ENCODE results near the gene SCEL.

The SCEL gene

DNA sequence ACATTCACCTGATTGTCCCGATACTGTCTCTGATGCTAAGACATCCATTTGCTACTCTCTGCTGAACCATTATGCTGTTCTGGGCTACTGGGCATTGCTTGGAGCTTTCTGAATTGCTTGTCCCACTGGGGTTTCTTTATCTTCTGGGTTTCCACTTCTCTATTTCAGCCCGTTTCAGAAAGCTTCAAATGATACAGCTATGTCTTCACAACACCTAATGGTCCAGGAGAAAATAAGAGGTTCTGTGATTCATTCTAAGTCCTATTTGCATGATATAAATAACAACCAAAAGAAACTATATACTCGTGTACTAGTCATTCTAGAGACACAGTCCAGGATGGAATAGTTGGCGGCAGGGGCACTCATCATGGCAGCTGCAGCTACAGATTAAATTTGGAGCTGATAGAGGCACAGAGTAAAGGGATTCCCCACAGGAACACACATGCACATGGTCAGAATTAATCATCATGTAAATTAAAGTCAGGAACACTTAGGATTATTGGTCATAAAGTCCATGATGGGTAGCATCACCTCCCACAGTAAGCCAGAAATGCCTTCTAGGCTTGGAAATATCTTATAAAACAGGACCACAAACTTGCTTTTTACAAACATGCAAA lies 33.3 kb upstream of the SCEL start:
- DNase-seq (ENCODE audit: low read depth), result no peak
- no peak overlapping the region for H3K4me3 ChIP-seq (ENCODE audit: low read depth, low read length)
- no peak for TF ChIP-seq CTCF (conservative IDR thresholded peaks at IDR 0.05; ENCODE audit: low read depth, low read length)

DNA sequence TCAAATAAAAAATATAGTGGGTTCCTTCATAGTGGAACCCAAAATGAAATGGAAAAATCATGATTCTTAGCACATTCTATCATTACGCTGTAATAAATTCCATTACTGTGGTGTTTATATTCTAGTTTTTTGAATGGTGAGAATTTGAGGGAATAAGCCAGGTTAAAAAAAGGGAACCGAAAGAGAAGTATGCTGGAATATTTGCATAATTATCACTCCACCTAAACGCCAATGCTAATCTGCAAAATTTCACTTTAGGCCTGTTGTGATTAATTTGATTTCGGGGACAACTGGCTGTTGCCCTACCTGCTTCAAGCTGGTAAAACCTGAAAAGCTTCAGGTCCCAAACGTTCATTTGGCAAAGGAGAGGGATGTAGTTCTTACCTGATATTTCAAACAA lies 32.1 kb upstream of the SCEL start:
- no peak for TF ChIP-seq CTCF (conservative IDR thresholded peaks at IDR 0.05; ENCODE audit: low read depth, low read length)
- DNase-seq (ENCODE audit: low read depth), result no peak
- H3K4me3 ChIP-seq (ENCODE audit: low read depth, low read length), result no peak overlapping the region

- DNase-seq (ENCODE audit: low read depth), result peak; percentile 28
- no peak overlapping the region for H3K4me3 ChIP-seq (ENCODE audit: low read depth, low read length)
- peak; percentile 35 for TF ChIP-seq CTCF (conservative IDR thresholded peaks at IDR 0.05; ENCODE audit: low read depth, low read length)
Observed at GRCh38 chr13:77506874-77507273, 28.6 kb upstream of the SCEL start.

GRCh38 chr13:77507931-77508776 lies 27.4 kb upstream of the SCEL start:
- TF ChIP-seq CTCF (conservative IDR thresholded peaks at IDR 0.05; ENCODE audit: low read depth, low read length), result no peak

GRCh38 chr13:77508959-77509620 lies 26.4 kb upstream of the SCEL start:
- H3K4me3 ChIP-seq (ENCODE audit: low read depth, low read length), result no peak overlapping the region
- TF ChIP-seq CTCF (conservative IDR thresholded peaks at IDR 0.05; ENCODE audit: low read depth, low read length), result no peak
- DNase-seq (ENCODE audit: low read depth), result peak; percentile 87

More at GRCh38 chr13:77507931-77508776, 27.4 kb upstream of the SCEL start:
- peak; percentile 89 for DNase-seq (ENCODE audit: low read depth)
- H3K4me3 ChIP-seq (ENCODE audit: low read depth, low read length), result no peak overlapping the region

GRCh38 chr13:77510156-77510555 lies 25.4 kb upstream of the SCEL start:
- no peak overlapping the region for H3K4me3 ChIP-seq (ENCODE audit: low read depth, low read length)
- no peak for TF ChIP-seq CTCF (conservative IDR thresholded peaks at IDR 0.05; ENCODE audit: low read depth, low read length)
- no peak for DNase-seq (ENCODE audit: low read depth)

All from choroid plexus epithelial cell (primary cell).